DOHH2 (cell line): Measurements from ENCODE around the gene AMELX.

Experiments
- CTCF ChIP-seq: fragments of 200-600 bp; sonication (generic); IDR thresholded peaks from one replicate; pipeline ENCODE4 v1.5.1; 2014; ENCODE audit warnings: antibody characterized with exemption, mild to moderate bottlenecking, low read depth, low read length; ENCODE audit not compliant: poor library complexity, severe bottlenecking
- EZH2phosphoT487 ChIP-seq: fragments of 200-600 bp; sonication (generic); IDR thresholded peaks from 2 replicates; pipeline ENCODE4 v1.6.1; 2017; ENCODE audit warnings: borderline replicate concordance, mild to moderate bottlenecking, antibody characterized with exemption, low read length, moderate library complexity, mixed read lengths

GRCh38 chrX:11254417-11255109 is 38.6 kb upstream of the AMELX start:
- TF ChIP-seq CTCF (no peak), EZH2phosphoT487 (no peak)
